Endothelial cell of umbilical vein (primary cell): ENCODE measurements around the gene NCKAP5. TPM values are rescaled to one million over a fixed set of nuclear protein-coding genes. Genes with fewer than 3 reads are reported as not detected.

Source experiments
- BruUV-seq: library from RNA; stranded (reverse); fragments of 400-500 nt; replicated peaks from 2 replicates; lab custom pipeline; 2021; lab: Mats Ljungman, UMichigan
- CTCF ChIA-PET: fragments of 300-600, 350-600 bp; sonication (Branson Sonifier 250); formaldehyde crosslinking; loops from one replicate; lab custom pipeline; 2021; ENCODE audit warnings: antibody characterized with exemption, inconsistent platforms; lab: Charles Lee
- POLR2A ChIA-PET: fragments of 300-600, 350-600 bp; sonication (Branson Sonifier 250); formaldehyde crosslinking; loops from one replicate; lab custom pipeline; 2021; ENCODE audit warnings: antibody characterized with exemption, inconsistent platforms; lab: Charles Lee
- DNase-seq: peaks from one replicate; pipeline ENCODE4 v3.0.0-alpha.2; 2011; ENCODE audit warnings: low read depth, low spot score
- FAIRE-seq: peaks from 2 replicates; lab custom pipeline; 2011; peaks lifted over from hg19 to GRCh38; lab: Jason Lieb, UNC
- H2AFZ ChIP-seq: 2 replicates; pipeline ENCODE4 v1.6.0; 2012; ENCODE audit warnings: low read depth, low read length, control low read depth, inconsistent platforms
- H3K27ac ChIP-seq: 2 replicates; pipeline ENCODE4 v1.5.1; 2011; ENCODE audit warnings: low read depth, mild to moderate bottlenecking, control low read depth, low read length, moderate library complexity; ENCODE audit not compliant: insufficient read depth
- H3K27me3 ChIP-seq, 2 experiments: 2 replicates each; pipeline versions ENCODE4 v1.6.0 to v1.6.1; 2011; ENCODE audit warnings: low read length in 2 of 2, mixed read lengths in 1 of 2; ENCODE audit not compliant: control insufficient read depth in 2 of 2, insufficient read depth in 2 of 2
- H3K36me3 ChIP-seq, 2 experiments: 2 replicates in 1 of 2; 3 replicates in 1 of 2; pipeline ENCODE4 v1.5.1; 2011; ENCODE audit warnings: low read length in 2 of 2, mild to moderate bottlenecking in 1 of 2, moderate library complexity in 1 of 2; ENCODE audit not compliant: control insufficient read depth in 2 of 2, insufficient read depth in 2 of 2; ENCODE audit errors: extremely low read depth in 1 of 2
- H3K4me1 ChIP-seq: 3 replicates; pipeline ENCODE4 v1.5.1; 2011; ENCODE audit warnings: mild to moderate bottlenecking, low read length; ENCODE audit not compliant: control insufficient read depth, insufficient read depth; ENCODE audit errors: extremely low read depth
- H3K4me2 ChIP-seq: 2 replicates; pipeline ENCODE4 v1.6.1; 2011; ENCODE audit warnings: low read length, control low read depth, mixed read lengths; ENCODE audit not compliant: insufficient read depth
- H3K4me3 ChIP-seq, 3 experiments: fragments of 200-600 bp in 1 of 3; sonication (generic), shearing (Covaris generic) in 1 of 3; replicated peaks in 1 of 3; 2 replicates each; pipeline ENCODE4 v1.5.1; 2011 to 2016; ENCODE audit warnings: control low read depth in 3 of 3, low read length in 3 of 3, mild to moderate bottlenecking in 2 of 3, inconsistent platforms in 1 of 3, low read depth in 1 of 3, moderate library complexity in 1 of 3; ENCODE audit not compliant: insufficient read depth in 1 of 3
- H3K79me2 ChIP-seq: 2 replicates; pipeline ENCODE4 v1.6.0; 2012; ENCODE audit warnings: low read length, inconsistent platforms; ENCODE audit not compliant: control insufficient read depth, insufficient read depth
- H3K9ac ChIP-seq: replicated peaks from 2 replicates; pipeline ENCODE3; 2011; ENCODE audit warnings: low read length, control low read depth; ENCODE audit not compliant: insufficient read depth; ENCODE audit errors: extremely low read depth
- H3K9me1 ChIP-seq: replicated peaks from 3 replicates; pipeline ENCODE4 v1.6.0; 2011; ENCODE audit warnings: mild to moderate bottlenecking, low read length; ENCODE audit not compliant: control insufficient read depth, insufficient read depth; ENCODE audit errors: extremely low read depth
- H3K9me3 ChIP-seq: replicated peaks from 2 replicates; pipeline ENCODE4 v1.5.1; 2012; ENCODE audit warnings: low read length, inconsistent platforms; ENCODE audit not compliant: control insufficient read depth, insufficient read depth
- H4K20me1 ChIP-seq: replicated peaks from 2 replicates; pipeline ENCODE3; 2011; ENCODE audit warnings: mild to moderate bottlenecking, low read length; ENCODE audit not compliant: control insufficient read depth, insufficient read depth; ENCODE audit errors: extremely low read depth
- EZH2 ChIP-seq: IDR thresholded peaks from 2 replicates; pipeline ENCODE4 v1.6.1; 2012; ENCODE audit warnings: borderline replicate concordance, low read depth, mild to moderate bottlenecking, moderate library complexity, low read length, inconsistent platforms; ENCODE audit not compliant: severe bottlenecking
- FOS ChIP-seq: IDR thresholded peaks from 2 replicates; pipeline ENCODE4 v1.6.1; 2011; ENCODE audit warnings: mild to moderate bottlenecking, low read length, moderate library complexity, borderline replicate concordance; ENCODE audit not compliant: insufficient read depth
- GATA2 ChIP-seq: IDR thresholded peaks from 2 replicates; pipeline ENCODE4 v1.7.0; 2011; ENCODE audit warnings: low read depth, mild to moderate bottlenecking, moderate library complexity, mixed read lengths, low read length; ENCODE audit not compliant: insufficient read length, insufficient read depth
- JUN ChIP-seq: IDR thresholded peaks from 2 replicates; pipeline ENCODE4 v1.6.1; 2011; ENCODE audit warnings: borderline replicate concordance, low read depth; ENCODE audit not compliant: insufficient read length, insufficient read depth
- MYC ChIP-seq: IDR thresholded peaks from one replicate; pipeline ENCODE4 v1.6.1; 2011; ENCODE audit warnings: mild to moderate bottlenecking, low read depth, low read length
- POLR2A ChIP-seq: IDR thresholded peaks from 2 replicates; pipeline ENCODE4 v1.6.1; 2012; ENCODE audit warnings: low read depth, mild to moderate bottlenecking, control low read depth, low read length
- POLR2AphosphoS5 ChIP-seq: IDR thresholded peaks from 2 replicates; pipeline ENCODE4 v1.6.1; 2012; ENCODE audit warnings: low read depth, mild to moderate bottlenecking, control low read depth, low read length, moderate library complexity; ENCODE audit not compliant: insufficient read depth
- dilution Hi-C: fragments of 300-500 bp; cut with MboI; formaldehyde crosslinking; loops from one replicate; pipeline ENCODE4 v1.15.0; 2019; ENCODE audit warnings: low sequenced_read_pairs; ENCODE audit not compliant: extremely low pct_ligation_motif_present
- intact Hi-C: fragments of 100-400 bp; cut with micrococcal nuclease; formaldehyde crosslinking; loops from one replicate; pipeline ENCODE4 v1.10.0; 2022
- polyA plus RNA-seq, 4 experiments: library from polyadenylated mRNA; depleted of rRNA in 3 of 4; stranded (reverse) in 3 of 4; unstranded in 1 of 4; fragments of >200 nt; gene quantifications; 2 replicates each; pipeline versions ENCODE4 v1.2.1 to v1.2.3, GENCODE V29; 2011 to 2012; ENCODE audit warnings: missing spikeins in 1 of 4
- total RNA-seq: library from RNA; stranded (reverse); gene quantifications from 2 replicates; pipeline ENCODE4 v1.2.3, GENCODE V29; 2021
- TF ChIP-seq, protein P1 (sequence below): IDR thresholded peaks from 2 replicates; pipeline ENCODE4 v1.6.1; 2011; ENCODE audit not compliant: insufficient read depth, insufficient read length
- TF ChIP-seq, protein P2 (sequence below), 2 donors: IDR thresholded peaks; 1 replicate in 1 of 2; 2 replicates in 1 of 2; pipeline ENCODE4 v1.5.1; 2011; ENCODE audit warnings: low read length in 2 of 2, mild to moderate bottlenecking in 2 of 2, moderate library complexity in 2 of 2, control low read depth in 1 of 2, inconsistent platforms in 1 of 2, low read depth in 1 of 2; ENCODE audit not compliant: insufficient read depth in 1 of 2; ENCODE audit errors: extremely low read depth in 1 of 2

NCKAP5 gene
- total and polyA plus RNA-seq, 2 donors (not counting 3 experiments of a cell fraction or from before 2014, with no cell fraction given) = 0.47 to 3.3 TPM

DNA sequence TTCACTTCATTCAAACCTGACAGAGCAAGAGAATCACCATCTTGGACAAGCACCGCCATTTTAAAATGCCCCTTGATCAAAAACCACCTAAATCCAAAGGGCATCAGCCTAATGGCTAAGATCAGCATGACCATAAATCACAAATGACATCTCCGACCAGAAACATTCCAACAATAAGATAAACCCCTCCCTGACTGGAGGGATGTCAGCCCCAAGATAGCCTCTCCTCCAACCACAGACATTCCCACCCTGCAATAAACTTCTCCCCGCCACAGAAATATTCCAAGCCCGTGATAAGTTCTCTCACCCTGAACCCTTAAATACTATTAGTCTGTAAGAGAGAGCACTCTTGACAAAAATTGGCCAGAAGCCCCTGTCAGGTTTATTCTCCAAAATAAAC, 876.7 kb downstream of the NCKAP5 start:
- H3K27me3 ChIP-seq = peaks cover 0 to 2% of the 10 kb centered on the region in 2 experiments
- CTCF ChIA-PET = no interaction called here
- H3K4me2 ChIP-seq = no peak overlapping the region
- no peak overlapping the region for H3K27ac ChIP-seq
- POLR2A ChIA-PET = no interaction called here
- H3K4me1 ChIP-seq = no peaks in the 10 kb centered on the region
- H3K36me3 ChIP-seq = no peaks in the 10 kb centered on the region
- dilution Hi-C loops = no loop called here
- no peaks in the 10 kb centered on the region for H3K79me2 ChIP-seq
- H3K9me1 ChIP-seq = no peaks in the 10 kb centered on the region
- no TSS peak for BruUV-seq
- no peak overlapping the region for H2AFZ ChIP-seq
- H3K9me3 ChIP-seq = no peaks in the 10 kb centered on the region
- no peak for DNase-seq
- H4K20me1 ChIP-seq = no peaks in the 10 kb centered on the region
- no peak for FAIRE-seq
- H3K4me3 ChIP-seq = no peak overlapping the region
- H3K9ac ChIP-seq = no peak overlapping the region
- intact Hi-C loops = no loop called here
- no peak for TF ChIP-seq POLR2A
- TF ChIP-seq EZH2 = no peak
- TF ChIP-seq, protein P1, sequence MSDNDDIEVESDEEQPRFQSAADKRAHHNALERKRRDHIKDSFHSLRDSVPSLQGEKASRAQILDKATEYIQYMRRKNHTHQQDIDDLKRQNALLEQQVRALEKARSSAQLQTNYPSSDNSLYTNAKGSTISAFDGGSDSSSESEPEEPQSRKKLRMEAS = no peak
- TF ChIP-seq, protein P2, sequence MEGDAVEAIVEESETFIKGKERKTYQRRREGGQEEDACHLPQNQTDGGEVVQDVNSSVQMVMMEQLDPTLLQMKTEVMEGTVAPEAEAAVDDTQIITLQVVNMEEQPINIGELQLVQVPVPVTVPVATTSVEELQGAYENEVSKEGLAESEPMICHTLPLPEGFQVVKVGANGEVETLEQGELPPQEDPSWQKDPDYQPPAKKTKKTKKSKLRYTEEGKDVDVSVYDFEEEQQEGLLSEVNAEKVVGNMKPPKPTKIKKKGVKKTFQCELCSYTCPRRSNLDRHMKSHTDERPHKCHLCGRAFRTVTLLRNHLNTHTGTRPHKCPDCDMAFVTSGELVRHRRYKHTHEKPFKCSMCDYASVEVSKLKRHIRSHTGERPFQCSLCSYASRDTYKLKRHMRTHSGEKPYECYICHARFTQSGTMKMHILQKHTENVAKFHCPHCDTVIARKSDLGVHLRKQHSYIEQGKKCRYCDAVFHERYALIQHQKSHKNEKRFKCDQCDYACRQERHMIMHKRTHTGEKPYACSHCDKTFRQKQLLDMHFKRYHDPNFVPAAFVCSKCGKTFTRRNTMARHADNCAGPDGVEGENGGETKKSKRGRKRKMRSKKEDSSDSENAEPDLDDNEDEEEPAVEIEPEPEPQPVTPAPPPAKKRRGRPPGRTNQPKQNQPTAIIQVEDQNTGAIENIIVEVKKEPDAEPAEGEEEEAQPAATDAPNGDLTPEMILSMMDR (IDR thresholded peaks at IDR 0.05; ENCODE audit: extremely low read depth in 1 of 2, insufficient read depth in 1 of 2, low read depth in 1 of 2, low read length in 2 of 2) = no peak
- no peak for TF ChIP-seq MYC
- TF ChIP-seq GATA2 = no peak
- TF ChIP-seq FOS = no peak
- TF ChIP-seq POLR2AphosphoS5 = no peak
- no peak for TF ChIP-seq JUN
